GM21390 (cell line): ENCODE results near the gene UPF3B.
"Not testable (repeated sequence)": the region's sequence is repeated elsewhere in the genome, so short reads cannot be mapped to it uniquely, and the experiment has no call there.

Experiments used
- ATAC-seq: cut with Tn5 transposase; IDR thresholded peaks from one replicate; pipeline ENCODE4 v1.9.1; 2021; ENCODE audit not compliant: unreplicated experiment

The UPF3B gene, protein sequence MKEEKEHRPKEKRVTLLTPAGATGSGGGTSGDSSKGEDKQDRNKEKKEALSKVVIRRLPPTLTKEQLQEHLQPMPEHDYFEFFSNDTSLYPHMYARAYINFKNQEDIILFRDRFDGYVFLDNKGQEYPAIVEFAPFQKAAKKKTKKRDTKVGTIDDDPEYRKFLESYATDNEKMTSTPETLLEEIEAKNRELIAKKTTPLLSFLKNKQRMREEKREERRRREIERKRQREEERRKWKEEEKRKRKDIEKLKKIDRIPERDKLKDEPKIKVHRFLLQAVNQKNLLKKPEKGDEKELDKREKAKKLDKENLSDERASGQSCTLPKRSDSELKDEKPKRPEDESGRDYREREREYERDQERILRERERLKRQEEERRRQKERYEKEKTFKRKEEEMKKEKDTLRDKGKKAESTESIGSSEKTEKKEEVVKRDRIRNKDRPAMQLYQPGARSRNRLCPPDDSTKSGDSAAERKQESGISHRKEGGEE

DNA sequence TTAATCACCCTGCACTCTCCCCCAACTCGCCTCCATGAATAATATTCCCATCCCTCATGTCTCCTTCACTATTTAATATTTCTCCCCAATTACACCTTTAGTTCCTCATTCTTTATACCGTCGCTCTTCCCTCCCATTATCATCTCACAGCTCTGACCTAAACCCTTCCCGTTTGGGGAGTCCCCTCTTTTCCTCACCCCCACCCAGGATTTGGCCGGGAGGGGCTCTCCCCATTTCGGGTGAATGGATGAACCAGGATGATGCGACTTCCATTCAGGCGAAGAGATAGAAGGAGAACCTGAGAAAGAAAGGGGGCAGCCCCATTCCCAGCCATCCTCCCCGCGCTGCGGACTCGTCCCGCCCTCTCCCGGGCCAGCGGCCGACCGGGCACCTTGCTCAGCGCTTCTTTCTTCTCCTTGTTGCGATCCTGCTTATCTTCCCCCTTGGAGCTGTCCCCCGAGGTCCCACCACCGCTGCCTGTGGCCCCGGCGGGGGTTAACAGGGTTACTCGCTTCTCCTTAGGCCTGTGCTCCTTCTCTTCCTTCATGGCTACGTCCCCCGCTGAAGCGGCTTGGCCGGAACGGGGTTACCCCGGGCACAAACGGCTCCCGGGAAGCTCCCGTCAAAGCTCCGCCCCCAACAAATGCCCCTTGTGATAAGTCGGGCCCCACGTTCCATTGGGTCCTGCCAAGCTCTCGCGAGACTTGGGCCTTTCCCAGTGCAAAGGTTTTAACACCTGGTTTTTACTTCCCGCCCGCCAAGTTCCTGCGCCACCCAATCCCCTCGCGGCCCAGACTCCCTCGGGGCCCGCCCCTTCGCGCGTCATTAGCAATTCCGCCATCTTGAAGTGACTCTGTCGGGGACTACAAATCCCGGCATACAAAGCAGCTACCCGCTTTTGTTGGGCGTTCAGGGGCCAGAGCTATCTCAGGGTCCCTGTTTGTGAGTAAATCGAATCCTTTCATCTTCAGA is at the start of gene UPF3B:
UPF3B (minus strand) TSS at position 582 of the 972 bp plus-strand sequence; CDS start at position 547, 35 bp downstream.
- peak; percentile 94 for ATAC-seq

DNA sequence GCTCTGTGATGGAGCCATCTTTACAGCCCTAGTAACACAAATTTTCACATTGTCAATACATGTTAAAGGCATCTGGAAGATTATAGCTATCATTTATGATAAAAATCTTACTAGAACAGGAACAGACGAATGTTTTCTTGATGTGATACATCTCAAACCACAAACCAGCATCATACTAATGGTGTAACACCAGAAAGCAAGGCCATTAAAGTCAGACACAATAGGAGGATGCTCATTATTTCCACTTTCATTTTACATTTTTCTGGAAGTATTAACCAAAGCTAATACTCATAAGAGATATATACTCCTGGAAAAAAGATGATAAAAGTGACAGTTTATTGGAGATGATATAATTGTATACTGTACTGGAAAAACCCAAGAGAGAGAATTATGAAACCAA is 48.2 kb upstream of the UPF3B start:
- ATAC-seq, result no peak

DNA sequence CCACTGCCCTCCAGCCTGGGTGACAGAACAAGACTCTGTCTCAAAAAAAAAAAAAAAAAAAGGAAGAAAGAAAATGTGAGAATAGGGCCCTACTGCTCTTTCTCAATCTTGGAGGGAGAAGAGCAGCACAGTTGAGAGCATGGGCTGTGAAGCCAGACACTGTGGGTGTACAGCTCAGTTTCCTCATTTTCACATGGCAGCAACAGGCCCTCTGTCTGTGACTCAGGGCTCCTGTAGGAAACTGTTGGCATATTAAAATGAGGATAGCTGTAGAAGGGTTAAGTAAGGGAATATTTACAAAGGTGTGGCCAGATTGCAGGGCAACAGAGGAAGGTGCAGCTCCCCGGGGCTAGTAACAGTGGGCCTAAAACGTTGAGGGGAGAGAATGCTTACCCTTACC is 46.4 kb upstream of the UPF3B start:
- no peak for ATAC-seq

DNA sequence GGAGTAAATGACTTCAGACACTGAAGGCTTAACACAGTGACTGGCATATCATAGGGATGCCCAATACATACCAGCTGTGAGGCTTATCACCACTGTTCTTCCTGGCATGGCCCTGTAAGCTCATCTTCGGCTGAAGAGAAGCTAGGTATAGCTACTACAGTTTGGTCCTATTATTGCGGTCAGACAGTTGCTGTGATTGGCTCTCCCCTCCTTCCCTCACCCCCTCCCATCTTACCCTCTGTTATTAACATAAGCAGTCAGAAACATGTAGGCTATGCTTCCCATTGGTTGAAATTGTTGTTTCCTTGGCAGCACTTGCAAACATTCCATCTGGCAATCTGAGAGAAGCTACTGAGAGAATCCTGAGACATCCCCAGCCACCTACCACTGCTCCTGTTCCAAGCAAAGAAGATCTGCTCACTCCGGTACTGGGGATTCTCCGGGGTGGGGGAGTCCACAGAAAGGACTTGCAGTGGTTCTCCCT is 43.1 kb upstream of the UPF3B start, which contains the start of gene AKAP14:
AKAP14 (plus strand) TSS at position 51 of the 484 bp plus-strand sequence. CDS start 7,331 bp downstream, outside the sequence.
- ATAC-seq, result no peak

DNA sequence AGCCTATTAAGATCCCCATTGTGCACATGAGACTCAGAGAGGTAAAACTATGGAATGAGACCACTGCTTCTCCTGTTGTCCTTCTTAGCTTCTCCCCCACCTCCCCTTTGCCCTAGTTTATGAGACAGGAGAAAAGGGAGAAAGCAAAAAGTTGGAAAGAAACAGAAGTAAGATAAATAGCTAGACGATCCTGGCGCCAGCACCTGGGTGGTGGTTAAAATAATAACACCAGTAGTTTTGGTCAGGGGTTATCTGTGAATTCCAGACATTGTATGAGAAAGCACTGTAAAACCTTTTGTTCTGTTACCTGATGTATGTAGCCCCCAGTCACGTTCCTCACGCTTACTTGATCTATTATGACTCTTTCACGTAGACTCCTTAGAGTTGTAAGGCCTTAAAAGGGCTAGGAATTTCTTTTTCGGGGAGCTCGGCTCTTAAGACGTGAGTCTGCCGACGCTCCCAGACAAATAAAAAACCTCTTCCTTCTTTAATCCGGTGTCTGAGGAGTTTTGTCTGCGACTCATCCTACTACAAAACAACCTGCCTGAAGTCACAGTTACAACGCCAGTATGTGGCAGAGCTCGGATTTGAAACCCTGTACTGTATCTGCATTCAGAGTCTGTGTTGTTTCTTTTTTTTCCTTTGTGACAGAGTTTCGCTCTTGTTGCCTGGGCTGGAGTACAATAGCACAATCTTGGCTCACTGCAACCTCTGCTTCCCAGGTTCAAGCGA is 39.4 kb upstream of the UPF3B start:
- ATAC-seq, result not testable (repeated sequence)

DNA sequence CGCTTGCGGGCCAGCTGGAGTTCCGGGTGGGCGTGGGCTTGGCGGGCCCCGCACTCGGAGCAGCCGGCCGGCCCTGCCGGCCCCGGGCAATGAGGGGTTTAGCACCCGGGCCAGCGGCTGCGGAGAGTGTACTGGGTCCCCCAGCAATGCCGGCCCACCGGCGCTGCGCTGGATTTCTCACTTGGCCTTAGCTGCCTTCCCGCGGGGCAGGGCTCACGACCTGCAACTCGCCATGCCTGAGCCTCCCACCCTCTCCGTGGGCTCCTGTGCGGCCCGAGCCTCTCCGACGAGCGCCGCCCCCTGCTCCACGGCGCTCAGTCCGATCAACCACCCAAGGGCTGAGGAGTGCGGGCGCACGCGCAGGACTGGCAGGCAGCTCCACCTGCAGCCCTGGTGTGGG is 37.9 kb upstream of the UPF3B start:
- ATAC-seq, result not testable (repeated sequence)

DNA sequence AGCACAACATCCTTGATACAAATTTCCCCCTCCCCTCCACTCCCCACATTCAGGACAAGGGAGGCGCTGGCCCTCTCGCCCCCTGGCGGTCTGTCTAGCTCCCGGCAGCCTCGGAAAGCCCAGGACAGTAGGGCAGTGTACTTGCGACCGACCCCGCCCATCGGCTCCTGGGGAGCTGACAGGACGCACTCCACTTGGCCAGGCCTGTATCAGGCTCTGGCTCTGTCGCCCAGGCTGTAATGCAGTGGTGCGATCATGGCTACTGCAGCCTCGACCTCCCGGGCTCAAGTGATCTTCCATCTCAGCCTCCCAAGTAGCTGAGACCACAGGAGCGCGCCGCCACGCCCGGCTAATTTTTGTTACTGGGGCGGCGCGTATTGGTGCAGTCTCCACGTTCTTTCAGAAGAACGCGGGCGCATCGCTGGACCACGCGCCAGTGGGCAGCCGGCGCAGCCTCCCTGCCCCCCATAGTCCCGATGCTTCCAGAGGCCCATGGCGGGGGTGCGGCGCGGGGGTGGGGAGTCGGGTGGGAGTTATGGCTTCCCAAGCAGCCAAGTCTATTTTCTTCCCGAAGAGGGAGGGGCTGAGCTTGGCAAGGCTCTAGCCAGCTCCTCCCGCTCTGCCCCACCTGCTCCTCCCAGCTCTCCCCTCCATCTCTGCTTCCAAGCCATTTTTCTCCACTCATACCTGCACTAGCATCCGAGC is 35.1 kb upstream of the UPF3B start:
- ATAC-seq, result no peak

DNA sequence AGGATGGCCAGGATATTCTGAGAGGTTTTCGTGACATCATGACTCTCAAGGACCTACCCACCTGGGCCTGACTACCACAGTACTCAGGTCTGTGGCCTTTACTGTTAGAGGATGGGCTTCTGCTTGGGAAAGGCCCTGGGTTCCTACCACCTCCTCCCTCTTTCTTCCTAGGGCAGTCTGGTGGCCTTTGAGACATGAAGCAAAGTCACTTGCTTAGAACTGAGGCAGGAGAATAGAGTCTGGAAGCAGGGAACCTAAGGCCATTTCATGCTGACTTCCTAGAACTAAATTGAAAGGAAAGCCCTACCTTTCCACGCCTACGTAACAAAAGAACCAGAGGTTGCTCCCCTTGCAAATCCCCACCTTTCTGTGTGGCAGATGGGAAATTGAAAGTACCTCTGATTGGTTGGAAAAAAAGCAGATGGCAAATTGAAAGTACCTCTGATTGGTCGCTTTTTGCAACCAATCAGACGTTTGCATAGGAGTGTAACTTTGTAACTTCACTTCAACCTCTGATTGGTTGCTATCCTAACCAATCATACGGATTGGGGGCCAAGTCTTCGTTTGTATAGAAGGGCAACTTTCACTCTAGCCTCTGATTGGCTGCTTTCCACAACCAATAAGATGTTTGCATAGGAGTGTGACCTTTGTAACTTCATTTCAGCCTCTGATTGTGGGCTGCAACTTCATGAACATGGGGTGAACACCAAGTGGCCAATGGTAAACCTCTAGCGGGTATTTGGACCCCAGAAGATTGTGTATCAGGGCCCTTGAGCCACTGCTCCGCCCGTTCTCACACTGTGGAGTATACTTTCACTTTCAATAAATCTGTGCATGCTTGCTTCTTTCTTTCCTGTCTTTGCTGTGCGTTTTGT is 33.0 kb upstream of the UPF3B start:
- no peak for ATAC-seq

DNA sequence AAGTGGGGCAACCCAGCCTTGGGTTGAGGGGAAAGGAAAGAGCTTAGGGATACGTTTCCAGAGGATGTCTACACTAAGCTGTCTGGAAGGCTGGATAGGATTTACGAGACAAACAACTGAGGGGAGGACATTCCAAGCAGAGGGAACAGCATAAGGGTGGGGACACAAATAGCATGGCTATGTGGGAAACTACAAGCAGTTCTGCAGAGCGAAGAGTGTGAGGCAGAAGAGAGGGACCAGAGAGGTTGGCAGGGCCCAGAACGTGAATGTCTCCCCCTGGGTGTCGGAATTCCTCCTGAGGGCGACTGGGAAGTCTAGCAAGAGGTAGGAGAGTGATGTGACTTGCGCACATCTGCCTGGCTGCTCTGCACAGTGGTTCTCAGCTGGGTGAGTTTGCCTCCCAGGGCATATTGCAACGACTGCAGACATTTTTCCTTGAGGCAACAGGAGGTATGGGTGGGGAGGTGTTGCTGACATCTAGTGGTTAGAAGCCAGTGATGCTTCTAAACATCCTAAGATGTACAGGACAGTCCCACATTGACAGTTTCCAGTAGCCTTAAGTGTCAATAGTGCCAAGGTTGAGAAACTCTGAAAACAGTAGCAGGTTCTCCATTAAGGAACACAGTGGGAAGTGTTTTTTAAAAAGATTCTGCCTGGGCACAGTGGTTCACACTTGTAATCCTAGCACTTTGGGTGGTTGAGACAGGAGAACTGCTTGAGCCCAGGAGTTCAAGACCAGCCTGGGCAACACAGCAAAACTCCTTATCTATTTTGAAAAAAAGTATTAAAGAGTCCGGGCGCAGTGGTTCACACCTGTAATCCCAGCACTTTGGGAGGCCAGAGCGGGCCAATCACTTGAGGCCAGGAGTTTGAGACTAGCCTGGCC is 28.0 kb upstream of the UPF3B start:
- ATAC-seq, result peak; percentile 74

DNA sequence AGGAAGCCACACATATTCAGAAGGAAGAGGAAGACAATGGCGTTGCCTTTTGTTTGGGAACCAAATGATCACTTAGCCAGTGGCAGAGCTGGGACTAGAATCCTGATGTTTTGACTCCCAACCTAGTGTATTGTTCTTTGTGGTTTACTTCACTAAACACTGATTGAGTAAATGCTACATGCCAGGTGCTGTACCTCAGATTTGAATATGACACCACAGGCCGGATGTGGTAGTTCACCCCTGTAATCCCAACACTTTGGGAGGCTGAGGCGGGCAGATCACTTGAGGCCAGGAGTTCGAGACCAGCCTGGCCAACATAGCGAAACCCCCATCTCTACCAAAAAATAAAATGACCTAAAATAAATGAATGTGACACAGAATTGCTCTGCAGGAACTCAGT is 27.3 kb upstream of the UPF3B start:
- ATAC-seq, result no peak

DNA sequence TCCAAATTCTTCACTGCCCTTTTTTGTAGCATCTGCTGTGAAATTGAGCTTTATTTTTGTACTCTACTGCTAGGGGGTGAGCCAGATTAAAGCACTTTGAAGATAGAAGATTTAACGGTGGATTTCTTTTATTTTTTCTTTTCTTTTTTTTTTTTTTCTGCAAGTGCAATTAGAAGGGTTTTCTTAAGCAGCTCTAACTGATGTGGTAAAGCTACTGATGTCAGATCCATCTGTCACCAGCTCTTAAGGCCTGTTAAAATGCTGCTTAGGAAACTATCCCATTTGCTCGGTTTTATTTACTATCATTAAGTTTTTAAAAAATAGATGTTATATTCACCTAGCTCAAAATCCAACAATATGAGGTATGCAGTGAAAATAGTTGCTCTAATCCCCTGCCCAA is 26.0 kb upstream of the UPF3B start:
- no peak for ATAC-seq

DNA sequence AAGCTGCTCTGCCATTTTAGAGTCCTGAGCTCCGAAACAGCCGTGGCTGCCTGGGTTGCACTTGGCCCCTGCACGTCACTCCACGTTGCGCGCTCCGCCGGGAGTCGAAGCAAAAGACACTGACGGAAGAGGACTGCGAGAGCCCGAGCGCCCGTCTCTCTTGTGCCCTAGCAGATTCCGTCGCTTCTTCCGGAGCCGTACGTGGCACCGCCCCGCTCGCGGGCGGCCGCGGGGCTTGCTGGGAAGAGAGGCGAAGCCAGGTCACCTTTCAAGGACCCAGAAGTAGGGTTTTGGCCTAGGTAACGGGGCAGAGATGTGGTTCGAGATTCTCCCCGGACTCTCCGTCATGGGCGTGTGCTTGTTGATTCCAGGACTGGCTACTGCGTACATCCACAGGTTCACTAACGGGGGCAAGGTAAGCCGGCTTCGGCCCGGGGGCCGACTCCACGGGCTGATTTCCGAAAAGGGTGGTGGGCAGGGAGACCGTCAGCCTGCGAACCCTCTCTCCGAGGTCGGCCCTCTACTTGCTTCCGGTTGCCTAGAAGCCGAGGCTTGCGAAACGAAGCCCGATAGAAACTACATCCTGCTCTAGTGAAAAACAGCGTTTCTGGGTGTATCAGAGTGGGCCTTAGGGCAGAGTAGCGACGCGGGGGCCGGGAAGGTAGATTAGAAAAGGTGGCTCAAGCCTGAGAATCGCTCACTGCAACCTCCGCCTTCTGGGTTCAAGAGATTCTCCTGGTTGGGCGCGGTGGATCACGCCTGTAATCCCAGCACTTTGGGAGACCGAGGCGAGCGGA is 19.0 kb upstream of the UPF3B start, which contains the start of the genes NDUFA1 and RNF113A:
NDUFA1 (plus strand) TSS at position 234 of the 797 bp plus-strand sequence; CDS start at position 314, 80 bp downstream.
RNF113A (minus strand) TSS at position 135 of the 797 bp plus-strand sequence; CDS start at position 15, 120 bp downstream.
- ATAC-seq, result peak; percentile 92

DNA sequence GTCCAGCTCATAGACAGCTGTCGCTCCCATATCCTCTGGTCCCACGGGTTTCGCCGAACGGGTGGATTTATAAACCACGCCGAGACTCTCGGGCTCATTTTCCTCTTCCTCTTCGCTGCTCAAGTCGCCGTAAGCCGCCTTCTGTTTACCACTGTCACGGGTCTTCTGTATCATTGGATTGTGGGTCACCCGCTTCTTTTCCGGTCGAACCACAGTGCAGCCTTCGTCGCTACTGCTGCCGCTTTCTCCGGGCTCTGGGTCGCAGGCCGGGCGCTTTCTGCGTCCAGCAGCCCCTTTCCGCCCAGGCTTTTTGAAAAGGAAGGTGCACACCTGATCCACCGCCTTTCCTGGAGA is 18.5 kb upstream of the UPF3B start:
- peak; percentile 35 for ATAC-seq

DNA sequence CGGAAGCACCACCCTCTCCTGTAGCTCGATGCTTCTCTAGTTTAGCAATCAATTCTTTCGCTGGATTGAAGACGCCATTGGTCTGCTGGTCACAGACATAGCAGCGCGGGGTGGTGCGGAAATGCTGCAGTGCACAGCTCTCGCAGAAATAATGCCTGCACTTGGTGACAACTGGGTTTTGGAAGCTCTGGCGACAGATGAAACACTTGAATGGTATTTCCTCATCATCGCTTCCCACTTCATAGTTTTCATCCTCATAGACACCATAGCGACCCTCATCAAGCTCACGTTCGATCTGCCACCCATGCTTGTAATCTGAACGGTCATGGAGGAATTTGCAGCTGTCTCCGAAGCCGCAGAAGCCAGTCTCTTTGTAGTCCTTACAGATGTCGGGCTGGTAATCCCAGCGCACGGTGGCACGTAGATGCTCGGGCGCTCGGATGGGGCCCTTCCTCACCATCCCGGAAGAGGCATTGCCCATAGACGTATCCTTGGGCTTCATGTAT is 17.9 kb upstream of the UPF3B start:
- no peak for ATAC-seq

DNA sequence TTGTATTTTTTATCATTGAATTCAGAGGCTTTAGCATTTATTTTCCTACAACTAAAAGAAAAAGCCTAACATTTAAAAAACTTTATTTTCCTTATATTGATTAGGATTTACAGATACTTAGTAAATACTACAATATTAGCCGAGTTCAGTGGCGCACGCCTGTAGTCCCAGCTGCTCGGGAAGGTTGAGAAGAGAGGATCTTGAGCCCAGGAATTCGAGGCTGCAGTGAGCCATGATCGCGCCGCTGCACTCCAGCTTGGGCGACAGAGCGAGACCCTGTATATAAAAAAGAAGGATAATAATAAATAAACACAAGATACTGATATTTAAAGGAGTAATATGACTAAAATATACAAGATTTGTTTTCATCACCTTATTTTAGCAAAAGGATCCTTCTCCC is 681 bp upstream of the UPF3B start:
- ATAC-seq, result no peak

DNA sequence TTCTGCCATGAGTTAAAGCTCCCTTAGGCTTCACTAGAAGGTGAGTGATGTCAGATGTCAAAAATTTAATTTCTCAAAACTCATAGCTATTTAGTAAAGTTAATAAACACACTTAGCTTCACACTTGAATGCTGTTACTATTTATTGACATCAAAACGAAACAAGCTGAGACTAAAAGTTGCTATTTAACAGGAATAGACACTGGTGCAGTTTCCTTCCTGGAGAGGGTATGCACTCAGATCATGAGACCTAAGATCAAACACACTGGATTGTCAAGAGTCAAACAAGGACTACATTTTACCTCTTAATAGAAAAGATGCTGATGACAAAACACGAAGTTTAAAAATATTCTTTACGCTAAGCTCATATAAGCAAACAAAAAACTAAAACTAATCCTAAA is 18.9 kb downstream of the UPF3B start:
- ATAC-seq, result no peak

DNA sequence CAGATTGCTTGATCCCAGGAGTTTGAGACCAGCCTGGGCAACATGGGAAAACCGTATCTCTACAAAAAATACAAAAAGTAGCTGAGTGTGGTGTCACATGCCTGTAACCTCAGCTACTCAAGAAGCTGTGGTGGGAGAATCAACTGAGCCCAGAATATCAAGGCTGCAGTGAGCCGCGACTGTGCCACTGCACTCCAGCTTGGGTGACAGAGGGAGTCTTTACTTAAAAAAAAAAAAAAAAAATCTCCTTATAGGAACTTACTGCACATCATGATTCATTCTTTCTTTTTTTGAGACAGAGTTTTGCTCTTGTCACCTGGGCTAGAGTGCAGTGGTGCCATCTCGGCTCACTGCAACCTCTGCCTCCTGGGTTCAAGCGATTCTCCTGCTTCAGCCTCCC is 24.3 kb downstream of the UPF3B start:
- no peak for ATAC-seq
